K562 (cell line): ENCODE measurements around the gene BCAR3. TPM values are rescaled to one million over a fixed set of nuclear protein-coding genes. Genes with fewer than 3 reads are reported as not detected.

Experiments
- ATAC-seq: fragments of 200-7000 bp; cut with Tn5 transposase; 3 replicates; pipeline ENCODE4 v1.9.1; 2020; ENCODE audit warnings: moderate library complexity
- BruUV-seq: library from RNA; stranded (reverse); fragments of 400-500 nt; replicated peaks from 2 replicates; lab custom pipeline; 2021; lab: Mats Ljungman, UMichigan
- CTCF ChIA-PET: fragments of 300-600 bp; formaldehyde crosslinking; extraction: SDS; loops from one replicate; lab custom pipeline; 2021; ENCODE audit warnings: low intra/inter-chr PET ratio; lab: Yijun Ruan, JAX
- POLR2A ChIA-PET: fragments of 300-600, 350-650 bp; sonication (Branson Sonifier 250); formaldehyde crosslinking; extraction: SDS; loops from one replicate; lab custom pipeline; 2021; ENCODE audit warnings: antibody characterized with exemption, inconsistent platforms; lab: Yijun Ruan, JAX
- DNase-seq, 4 experiments: peaks; one replicate each; pipeline versions ENCODE4 v3.0.0 to v3.0.0-alpha.2; 2011 to 2018; ENCODE audit warnings: low spot score in 3 of 4, mixed read lengths in 3 of 4; ENCODE audit errors: extremely low read depth in 1 of 4
- FAIRE-seq: peaks from 2 replicates; lab custom pipeline; 2011; peaks lifted over from hg19 to GRCh38; lab: Jason Lieb, UNC
- H2AFZ ChIP-seq: 2 replicates; pipeline ENCODE4 v1.6.0; 2011; ENCODE audit warnings: low read depth, low read length, control low read depth, inconsistent platforms
- H3K27ac ChIP-seq: fragments of 200-600 bp; 3 replicates; pipeline ENCODE4 v1.8.0; 2011; ENCODE audit warnings: low read depth, mild to moderate bottlenecking, control low read depth, inconsistent platforms, low read length, moderate library complexity, mixed read lengths; ENCODE audit errors: extremely low read depth
- H3K27me3 ChIP-seq, 2 experiments: fragments of 300-600 bp in 1 of 2; 2 replicates in 1 of 2; 3 replicates in 1 of 2; pipeline versions ENCODE4 v1.6.0 to v1.8.0; 2011; ENCODE audit warnings: inconsistent platforms in 2 of 2, low read length in 2 of 2, mild to moderate bottlenecking in 1 of 2, mixed read lengths in 1 of 2, moderate library complexity in 1 of 2; ENCODE audit not compliant: control insufficient read depth in 2 of 2, insufficient read depth in 2 of 2
- H3K36me3 ChIP-seq: fragments of 300-600 bp; 3 replicates; pipeline ENCODE4 v1.8.0; 2011; ENCODE audit warnings: mild to moderate bottlenecking, low read length, inconsistent platforms; ENCODE audit not compliant: control insufficient read depth, insufficient read depth
- H3K4me1 ChIP-seq, 2 experiments: fragments of 200-600 bp in 1 of 2; replicated peaks in 1 of 2; 2 replicates in 1 of 2; 3 replicates in 1 of 2; pipeline versions ENCODE4 v1.5.1 to v1.8.0; 2011; ENCODE audit warnings: inconsistent platforms in 2 of 2, low read length in 2 of 2, mild to moderate bottlenecking in 1 of 2, mixed read lengths in 1 of 2, moderate library complexity in 1 of 2; ENCODE audit not compliant: control insufficient read depth in 2 of 2, insufficient read depth in 2 of 2
- H3K4me2 ChIP-seq: 2 replicates; pipeline ENCODE4 v1.6.1; 2011; ENCODE audit warnings: low read length, control low read depth, inconsistent platforms, mixed read lengths; ENCODE audit not compliant: insufficient read depth
- H3K4me3 ChIP-seq: fragments of 200-600 bp; sonication (generic), shearing (Covaris generic); 2 replicates; pipeline ENCODE4 v1.5.1; 2016; ENCODE audit warnings: control low read depth, inconsistent platforms
- H3K79me2 ChIP-seq: fragments of 200-600 bp; 3 replicates; pipeline ENCODE4 v1.8.0; 2011; ENCODE audit warnings: low read length, inconsistent platforms; ENCODE audit not compliant: control insufficient read depth, insufficient read depth
- H3K9ac ChIP-seq, 2 experiments: 2 replicates each; pipeline versions ENCODE4 v1.6.0 to v1.6.1; 2011; ENCODE audit warnings: low read depth in 2 of 2, low read length in 2 of 2, control low read depth in 1 of 2, inconsistent platforms in 1 of 2, mild to moderate bottlenecking in 1 of 2, mixed read lengths in 1 of 2; ENCODE audit not compliant: insufficient read depth in 1 of 2
- H3K9me1 ChIP-seq: one replicate; pipeline ENCODE4 v1.6.0; 2011; ENCODE audit warnings: inconsistent platforms, mild to moderate bottlenecking, low read length, moderate library complexity; ENCODE audit not compliant: control insufficient read depth, insufficient read depth
- H3K9me3 ChIP-seq: replicated peaks from 2 replicates; pipeline ENCODE4 v1.5.1; 2011; ENCODE audit warnings: low read depth, low read length, inconsistent platforms; ENCODE audit not compliant: control insufficient read depth, insufficient read depth
- H4K20me1 ChIP-seq: replicated peaks from 2 replicates; pipeline ENCODE4 v1.6.1; 2011; ENCODE audit warnings: low read length, inconsistent platforms, mixed read lengths; ENCODE audit not compliant: control insufficient read depth, insufficient read depth
- BCLAF1 ChIP-seq, 2 experiments: fragments of 450-650 bp in 1 of 2; IDR thresholded peaks; 2 replicates each; pipeline ENCODE4 v1.6.1; 2011 to 2017; ENCODE audit warnings: low read depth in 2 of 2, antibody characterized with exemption in 1 of 2, borderline replicate concordance in 1 of 2, low read length in 1 of 2, mild to moderate bottlenecking in 1 of 2, mixed read lengths in 1 of 2; ENCODE audit not compliant: control insufficient read depth in 1 of 2
- GABPB1 ChIP-seq: sonication (generic); formaldehyde crosslinking; IDR thresholded peaks from 2 replicates; pipeline ENCODE4 v1.8.0; 2022; ENCODE audit warnings: mild to moderate bottlenecking, missing genetic modification reagents
- KLF10 ChIP-seq: fragments of 250-450 bp; sonication (Bioruptor Pico); IDR thresholded peaks from 2 replicates; pipeline ENCODE4 v1.6.1; 2021; ENCODE audit warnings: matching md5 sums
- MLLT1 ChIP-seq, 2 experiments: fragments of 450-650 bp; IDR thresholded peaks; 2 replicates each; pipeline ENCODE4 v1.6.1; 2016
- POLR2A ChIP-seq: fragments of 450-650 bp; conservative IDR thresholded peaks from 2 replicates; pipeline ENCODE4 v1.6.1; 2016
- TAL1 ChIP-seq: fragments of 450-650 bp; IDR thresholded peaks from 2 replicates; pipeline ENCODE4 v1.6.1; 2016; ENCODE audit warnings: mild to moderate bottlenecking
- ZNF212 ChIP-seq: fragments of 450-650 bp; formaldehyde crosslinking; IDR thresholded peaks from 2 replicates; pipeline ENCODE4 v1.4.0; 2020; ENCODE audit warnings: mild to moderate bottlenecking
- ZNF41 ChIP-seq: fragments of 250-450 bp; sonication (Bioruptor Pico); conservative IDR thresholded peaks from 2 replicates; pipeline ENCODE4 v1.4.0; 2020; ENCODE audit warnings: mild to moderate bottlenecking
- ZNF583 ChIP-seq: fragments of 250-450 bp; sonication (Bioruptor Pico); IDR thresholded peaks from 2 replicates; pipeline ENCODE4 v1.4.0; 2020
- WGBS: fragments of 100-300 bp; shearing (Covaris generic); methylation state at CpG from one replicate; pipeline ENCODE4 v1.1.6; 2016; ENCODE audit warnings: low coverage, mixed read lengths; ENCODE audit not compliant: insufficient coverage; ENCODE audit errors: missing lambda C conversion rate; 5-methylcytosine and 5-hydroxymethylcytosine counted together
- in situ Hi-C: fragments of 300-500 bp; cut with MboI; formaldehyde crosslinking; loops from 4 replicates; pipeline ENCODE4 v1.15.0; 2018; ENCODE audit warnings: inconsistent platforms, mixed read lengths
- intact Hi-C: fragments of 100-400 bp; cut with micrococcal nuclease; formaldehyde crosslinking; loops from 2 replicates; pipeline ENCODE4 v1.14.2; 2022
- polyA plus RNA-seq, 8 experiments: library from polyadenylated mRNA; depleted of rRNA in 4 of 8; stranded (reverse) in 5 of 8; unstranded in 3 of 8; fragments of >200 nt; fragmentation: Nextera tagmentation in 2 of 8; fragmentation: Illumina TruSeq in 1 of 8; extraction: Ambion mirVana in 2 of 8; extraction: Trizol in 1 of 8; gene quantifications; 2 replicates each; pipeline versions ENCODE4 v1.2.1 to v1.2.3, GENCODE V29; 2011 to 2014; ENCODE audit warnings: inconsistent platforms in 1 of 8, missing spikeins in 1 of 8
- total RNA-seq, 7 experiments: library from RNA; depleted of rRNA in 6 of 7; stranded (reverse); fragments of >200 nt in 6 of 7; fragmentation: Illumina TruSeq in 2 of 7; extraction: Trizol in 2 of 7; gene quantifications; 2 replicates each; pipeline versions ENCODE4 v1.2.1 to v1.2.3, GENCODE V29; 2011 to 2021; ENCODE audit warnings: low replicate concordance in 1 of 7

BCAR3 gene
- total and polyA plus RNA-seq, 9 of the 15 experiments (the other 6 are each of a cell fraction or from before 2014, with no cell fraction given): 1.8 to 6.3 (median 3.8) TPM

- BruUV-seq: no TSS peak
- Histone ChIP-seq H3K79me2 (no peaks in the 10 kb centered on the region), H3K9me1 (no peaks in the 10 kb centered on the region), H3K9me3 (no peaks in the 10 kb centered on the region), H3K4me1 (no peaks in the 10 kb centered on the region), H3K36me3 (no peaks in the 10 kb centered on the region), H3K4me2 (no peak overlapping the region), H4K20me1 (no peaks in the 10 kb centered on the region), H2AFZ (no peak overlapping the region), H3K4me3 (no peak overlapping the region), H3K9ac (no peak overlapping the region), H3K27ac (no peak overlapping the region), H3K27me3 (peaks cover 0 to 54% of the 10 kb centered on the region in 2 experiments; a peak in 3 of 5 replicates)
- intact Hi-C loops: no loop called here
- CTCF ChIA-PET: no interaction called here
- 3% methylated on average over 5 of the region's 5 CpGs for WGBS
- no peak for ATAC-seq
- DNase-seq: no peak
- in situ Hi-C loops: no loop called here
- TF ChIP-seq ZNF41 (CRISPR knock-in tag) (no peak), BCLAF1 (IDR thresholded peaks at IDR 0.05; ENCODE audit: borderline replicate concordance in 1 of 2, control insufficient read depth in 1 of 2, low read depth in 2 of 2, low read length in 1 of 2) (no peak), POLR2A (no peak), GABPB1 (CRISPR knock-in tag) (no peak), ZNF212 (CRISPR knock-in tag) (no peak), ZNF583 (no peak), TAL1 (no peak), MLLT1 (IDR thresholded peaks at IDR 0.05) (no peak), KLF10 (CRISPR knock-in tag) (no peak)
- FAIRE-seq: no peak
- POLR2A ChIA-PET: interaction anchor here (0.7 kb wide), 1 partner anchor 32 kb away, joined by 3 read pairs; no protein-coding TSS in a partner anchor
These were observed 42.2 kb upstream of the BCAR3 start for GRCh38 chr1:93723733-93724270.
